Keratinocyte (primary cell): ENCODE results near the gene IFNAR1. TPM values are rescaled to one million over a fixed set of nuclear protein-coding genes. Genes with fewer than 3 reads are reported as not detected.

Experiments
- DNase-seq: peaks from one replicate; pipeline ENCODE4 v3.0.0-alpha.2; 2011; ENCODE audit warnings: low read depth, missing footprints, low spot score
- FAIRE-seq: peaks from 2 replicates; lab custom pipeline; 2011; peaks lifted over from hg19 to GRCh38; lab: Jason Lieb, UNC
- H2AFZ ChIP-seq: 2 replicates; pipeline ENCODE4 v1.6.0; 2012; ENCODE audit warnings: low read length, control low read depth, inconsistent platforms; ENCODE audit not compliant: control insufficient read depth
- H3K27ac ChIP-seq: 2 replicates; pipeline ENCODE4 v1.5.1; 2011; ENCODE audit warnings: low read length; ENCODE audit not compliant: control insufficient read depth, insufficient read depth
- H3K27me3 ChIP-seq: 3 replicates; pipeline ENCODE4 v1.6.0; 2011; ENCODE audit warnings: low read length; ENCODE audit not compliant: control insufficient read depth, insufficient read depth; ENCODE audit errors: extremely low read depth
- H3K36me3 ChIP-seq, 2 experiments: 2 replicates in 1 of 2; 3 replicates in 1 of 2; pipeline ENCODE4 v1.5.1; 2011; ENCODE audit warnings: low read length in 2 of 2, mild to moderate bottlenecking in 1 of 2; ENCODE audit not compliant: control insufficient read depth in 2 of 2, insufficient read depth in 2 of 2; ENCODE audit errors: extremely low read depth in 1 of 2
- H3K4me1 ChIP-seq: 3 replicates; pipeline ENCODE4 v1.5.1; 2011; ENCODE audit warnings: low read length; ENCODE audit not compliant: control insufficient read depth, insufficient read depth; ENCODE audit errors: extremely low read depth
- H3K4me2 ChIP-seq: 3 replicates; pipeline ENCODE4 v1.6.0; 2011; ENCODE audit warnings: low read depth, low read length; ENCODE audit not compliant: control insufficient read depth, insufficient read depth; ENCODE audit errors: extremely low read depth
- H3K4me3 ChIP-seq, 3 experiments: fragments of 200-600 bp in 1 of 3; sonication (generic) in 1 of 3; 2 replicates in 2 of 3; 3 replicates in 1 of 3; pipeline ENCODE4 v1.5.1; 2011 to 2016; ENCODE audit warnings: low read length in 3 of 3, mild to moderate bottlenecking in 3 of 3, control low read depth in 2 of 3, inconsistent platforms in 1 of 3, low read depth in 1 of 3, mixed read lengths in 1 of 3, mixed run types in 1 of 3, moderate library complexity in 1 of 3; ENCODE audit not compliant: control insufficient read depth in 2 of 3, insufficient read depth in 2 of 3; ENCODE audit errors: extremely low read depth in 1 of 3
- H3K79me2 ChIP-seq: 2 replicates; pipeline ENCODE4 v1.6.0; 2012; ENCODE audit warnings: low read length; ENCODE audit not compliant: control insufficient read depth, insufficient read depth
- H3K9ac ChIP-seq: 3 replicates; pipeline ENCODE4 v1.6.0; 2011; ENCODE audit warnings: low read length; ENCODE audit not compliant: control insufficient read depth, insufficient read depth; ENCODE audit errors: extremely low read depth
- H3K9me1 ChIP-seq: 3 replicates; pipeline ENCODE4 v1.6.0; 2011; ENCODE audit warnings: low read length; ENCODE audit not compliant: control insufficient read depth, insufficient read depth; ENCODE audit errors: extremely low read depth
- H3K9me3 ChIP-seq: 2 replicates; pipeline ENCODE4 v1.5.1; 2012; ENCODE audit warnings: low read depth, low read length; ENCODE audit not compliant: control insufficient read depth
- H4K20me1 ChIP-seq: 3 replicates; pipeline ENCODE4 v1.6.0; 2011; ENCODE audit warnings: low read length; ENCODE audit not compliant: control insufficient read depth, insufficient read depth; ENCODE audit errors: extremely low read depth
- CTCF ChIP-seq, 3 experiments: IDR thresholded peaks in 1 of 3; conservative IDR thresholded peaks in 1 of 3; optimal IDR thresholded peaks in 1 of 3; 2 replicates in 2 of 3; 3 replicates in 1 of 3; pipeline versions ENCODE3 to v1.5.1; 2011; ENCODE audit warnings: low read length in 3 of 3, mild to moderate bottlenecking in 3 of 3, moderate library complexity in 2 of 3, control low read depth in 1 of 3, inconsistent platforms in 1 of 3; ENCODE audit not compliant: insufficient read depth in 2 of 3; ENCODE audit errors: extremely low read depth in 1 of 3
- EZH2 ChIP-seq: IDR thresholded peaks from one replicate; pipeline ENCODE4 v1.6.1; 2012; ENCODE audit warnings: inconsistent platforms, mild to moderate bottlenecking, low read length, moderate library complexity
- dilution Hi-C: fragments of 300-500 bp; cut with MboI; formaldehyde crosslinking; loops from one replicate; pipeline ENCODE4 v1.7.0; 2020; ENCODE audit warnings: low sequenced_read_pairs; ENCODE audit not compliant: extremely low pct_ligation_motif_present
- polyA plus RNA-seq, 5 experiments: library from polyadenylated mRNA; depleted of rRNA in 3 of 5; stranded (reverse) in 3 of 5; stranded (forward) in 1 of 5; unstranded in 1 of 5; fragments of >200 nt; gene quantifications; 1 replicate in 1 of 5; 2 replicates in 3 of 5; 3 replicates in 1 of 5; pipeline versions ENCODE4 v1.2.1 to v1.2.3, GENCODE V29; 2011 to 2012; ENCODE audit warnings: missing spikeins in 2 of 5, low read depth in 1 of 5, low replicate concordance in 1 of 5

IFNAR1 gene
- polyA plus RNA-seq, 1 donor (not counting 4 experiments of a cell fraction or from before 2014, with no cell fraction given), result 12.6 TPM

GRCh38 chr21:33383056-33383888 is 58.5 kb downstream of the IFNAR1 start:
- H3K9me3 ChIP-seq, result no peaks in the 10 kb centered on the region
- peak overlapping the region; percentile 76 for H3K4me2 ChIP-seq
- no peaks in the 10 kb centered on the region for H3K27me3 ChIP-seq
- TF ChIP-seq EZH2 (no peak), CTCF (optimal IDR thresholded peaks at IDR 0.05 in 1 of 3, IDR thresholded peaks at IDR 0.05 in 1 of 3, conservative IDR thresholded peaks at IDR 0.05 in 1 of 3; ENCODE audit: extremely low read depth in 1 of 3, insufficient read depth in 2 of 3, low read length in 3 of 3) (no peak)
- no peaks in the 10 kb centered on the region for H4K20me1 ChIP-seq
- DNase-seq (no peak), FAIRE-seq (peak; percentile 75)
- peak overlapping the region in 2 of 3 experiments; percentile 37 to 39 for H3K4me3 ChIP-seq
- peak overlapping the region; percentile 45 for H2AFZ ChIP-seq
- H3K36me3 ChIP-seq, result no peaks in the 10 kb centered on the region
- dilution Hi-C loops, result no loop called here
- no peaks in the 10 kb centered on the region for H3K79me2 ChIP-seq
- peak overlapping the region; percentile 98 for H3K27ac ChIP-seq
- H3K4me1 ChIP-seq, result peaks cover 44% of the 10 kb centered on the region
- H3K9ac ChIP-seq, result peak overlapping the region; percentile 86
- H3K9me1 ChIP-seq, result no peaks in the 10 kb centered on the region

- Histone ChIP-seq H3K27ac (no peak overlapping the region), H3K9me3 (no peaks in the 10 kb centered on the region), H3K4me3 (no peak overlapping the region), H3K79me2 (no peaks in the 10 kb centered on the region), H4K20me1 (no peaks in the 10 kb centered on the region), H3K4me1 (peaks cover 42% of the 10 kb centered on the region), H3K9me1 (no peaks in the 10 kb centered on the region), H3K9ac (no peak overlapping the region), H3K4me2 (no peak overlapping the region), H3K36me3 (no peaks in the 10 kb centered on the region), H3K27me3 (no peaks in the 10 kb centered on the region), H2AFZ (no peak overlapping the region)
- no peak for DNase-seq
- FAIRE-seq, result no peak
- TF ChIP-seq EZH2 (no peak), CTCF (optimal IDR thresholded peaks at IDR 0.05 in 1 of 3, IDR thresholded peaks at IDR 0.05 in 1 of 3, conservative IDR thresholded peaks at IDR 0.05 in 1 of 3; ENCODE audit: extremely low read depth in 1 of 3, insufficient read depth in 2 of 3, low read length in 3 of 3) (no peak)
- dilution Hi-C loops, result no loop called here
Observed at GRCh38 chr21:33384841-33385331, 60.1 kb downstream of the IFNAR1 start.
